Cardiac fibroblast (primary cell): ENCODE results near the gene PLXNA2.

ENCODE experiments used
- DNase-seq, 2 donors: peaks; one replicate each; pipeline versions ENCODE4 v3.0.0 to v3.0.0-alpha.2; 2010; ENCODE audit warnings: low read depth in 2 of 2
- H3K4me3 ChIP-seq, 2 donors: replicated peaks in 1 of 2; 1 replicate in 1 of 2; 2 replicates in 1 of 2; pipeline ENCODE4 v1.5.1; 2011; ENCODE audit warnings: low read depth in 2 of 2, low read length in 2 of 2, mild to moderate bottlenecking in 2 of 2, moderate library complexity in 1 of 2
- CTCF ChIP-seq: IDR thresholded peaks from one replicate; pipeline ENCODE4 v1.5.1; 2011; ENCODE audit warnings: low read depth, mild to moderate bottlenecking, low read length, inconsistent platforms

The PLXNA2 gene

GRCh38 chr1:208132287-208132882 is 111.8 kb downstream of the PLXNA2 start:
- no peak overlapping the region for H3K4me3 ChIP-seq
- TF ChIP-seq CTCF = peak; percentile 91
- peak; percentile 80 to 85 for DNase-seq

- TF ChIP-seq CTCF = no peak
- no peak for DNase-seq
- H3K4me3 ChIP-seq = no peak overlapping the region
These were observed 112.4 kb downstream of the PLXNA2 start for GRCh38 chr1:208131621-208132286.

GRCh38 chr1:208129487-208129886 is 114.7 kb downstream of the PLXNA2 start:
- H3K4me3 ChIP-seq = no peak overlapping the region
- DNase-seq = no peak
- no peak for TF ChIP-seq CTCF

DNA sequence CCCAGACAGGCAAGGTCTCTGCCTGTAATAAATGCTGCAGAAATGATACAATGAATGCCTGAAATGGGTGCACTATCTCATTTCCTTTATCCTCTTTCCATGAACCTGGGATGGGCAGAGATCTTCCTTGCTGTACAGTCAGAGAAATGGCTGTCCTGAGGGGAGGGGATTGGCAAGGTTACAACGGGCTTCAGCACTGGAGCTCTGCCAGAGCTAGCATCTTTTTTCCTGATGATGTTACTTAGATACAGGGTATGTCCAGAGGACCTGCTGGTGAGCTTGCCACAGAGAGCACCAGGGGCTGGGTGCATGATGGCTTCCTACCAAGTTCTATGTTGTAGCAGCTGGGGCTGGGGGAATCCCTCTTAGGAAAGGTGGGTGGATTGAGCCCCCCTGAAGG is 115.1 kb downstream of the PLXNA2 start:
- no peak for DNase-seq
- no peak overlapping the region for H3K4me3 ChIP-seq
- no peak for TF ChIP-seq CTCF

DNA sequence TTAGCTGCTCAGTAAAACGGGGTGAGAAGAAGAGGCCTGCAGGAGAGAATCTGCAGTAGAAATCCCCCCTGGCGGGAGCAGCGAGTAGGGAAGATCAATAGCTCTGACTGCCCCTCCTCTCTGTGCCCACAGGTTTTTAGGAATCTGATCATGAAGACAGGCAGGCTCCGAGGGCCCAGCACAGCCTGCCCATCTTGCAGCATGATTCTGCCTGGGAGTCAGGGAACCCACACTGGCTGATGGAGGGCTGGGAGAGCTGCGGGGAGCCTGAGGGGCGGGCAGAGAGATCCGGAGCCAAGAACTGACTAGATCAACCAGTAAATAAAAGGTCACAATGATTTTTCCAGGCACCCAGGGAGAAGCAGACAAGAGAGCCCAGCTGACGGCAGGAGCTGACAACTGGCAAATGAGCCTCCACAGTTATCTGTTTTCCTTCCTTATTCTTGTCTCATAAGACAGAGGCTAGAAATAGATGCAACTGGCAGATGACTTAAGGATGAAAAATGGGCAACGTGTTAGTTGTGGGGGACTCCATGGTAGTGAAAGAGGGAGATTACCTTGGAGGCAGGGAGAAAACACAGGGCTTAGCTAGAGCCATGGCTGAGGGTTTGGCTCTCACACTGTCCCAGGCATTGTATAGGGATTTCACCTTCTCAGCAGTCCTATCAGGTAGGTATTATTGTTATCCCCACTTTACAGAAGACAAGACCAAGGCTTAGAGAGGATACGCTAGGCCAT is 116.2 kb downstream of the PLXNA2 start:
- TF ChIP-seq CTCF = no peak

DNA sequence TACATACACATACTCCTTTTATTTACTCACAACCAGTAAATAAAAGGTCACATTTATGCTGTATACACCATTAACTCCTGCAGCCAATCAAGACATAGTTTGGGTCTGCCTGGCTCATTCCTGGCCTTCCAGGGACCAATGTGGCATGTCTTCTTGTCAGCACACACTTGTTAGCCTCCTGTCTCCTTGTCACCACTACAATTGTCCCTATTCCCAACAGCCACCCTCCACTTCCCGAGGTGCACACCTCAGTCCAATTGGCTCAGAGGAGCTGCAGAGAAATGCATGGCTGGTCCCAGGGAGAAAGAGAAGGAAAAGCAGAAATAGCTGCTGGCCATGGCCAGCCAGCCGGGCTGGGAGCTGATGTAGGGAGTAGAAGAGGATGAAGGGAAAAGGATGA is 116.9 kb downstream of the PLXNA2 start:
- no peak for DNase-seq
- TF ChIP-seq CTCF = no peak
- H3K4me3 ChIP-seq = no peak overlapping the region

More for the DNA sequence above, 116.2 kb downstream of the PLXNA2 start:
- no peak overlapping the region for H3K4me3 ChIP-seq
- no peak for DNase-seq
